Suppressor macrophage treated with lipopolysaccharide for 1 hour (primary cell): ENCODE measurements around the gene EFCAB9.
"Not testable (repeated sequence)": the region's sequence is repeated elsewhere in the genome, so short reads cannot be mapped to it uniquely, and the experiment has no call there.

Source experiments
- DNase-seq, 3 donors: peaks; one replicate each; pipeline ENCODE4 v3.0.0-alpha.2; 2020 to 2022

The EFCAB9 gene

DNA sequence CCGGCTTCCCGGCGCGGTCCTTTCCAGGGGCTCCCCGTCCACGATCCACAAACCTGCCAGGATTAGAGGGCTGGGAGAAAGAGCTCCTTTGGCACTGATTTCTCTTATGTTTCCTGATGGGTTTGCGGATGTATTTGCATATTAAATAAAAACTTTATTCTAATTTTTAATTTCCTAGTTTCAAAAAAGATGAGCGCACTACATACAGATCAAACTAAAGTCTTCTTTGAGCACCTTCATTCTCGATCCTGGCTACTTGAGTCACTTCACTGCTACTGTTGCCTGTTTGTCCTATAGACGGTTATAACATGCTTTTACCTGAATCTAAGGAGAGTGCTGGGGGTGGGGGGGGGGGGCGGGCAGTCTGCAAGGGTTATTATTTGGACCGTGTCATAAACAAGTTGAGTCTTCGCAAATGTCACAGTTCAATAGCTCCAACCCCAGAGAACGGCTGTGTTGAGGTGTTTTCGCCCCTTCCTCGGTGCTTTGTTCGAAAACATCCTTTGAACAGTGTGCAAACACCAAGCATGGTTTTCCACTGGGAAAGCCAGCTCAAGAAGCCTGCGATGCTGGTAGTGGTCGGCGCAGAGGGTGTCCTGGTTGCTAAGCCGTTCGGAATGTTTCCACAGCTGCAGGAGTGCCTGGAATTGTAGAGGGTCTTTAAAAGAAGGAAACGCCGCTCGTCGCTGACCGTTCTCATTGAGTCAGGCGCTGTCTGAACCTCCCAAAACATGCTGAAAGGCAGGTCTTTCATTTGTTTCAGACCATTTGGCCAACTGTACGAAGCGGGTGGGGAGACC is 4.9 kb upstream of the EFCAB9 start:
- no peak for DNase-seq

DNA sequence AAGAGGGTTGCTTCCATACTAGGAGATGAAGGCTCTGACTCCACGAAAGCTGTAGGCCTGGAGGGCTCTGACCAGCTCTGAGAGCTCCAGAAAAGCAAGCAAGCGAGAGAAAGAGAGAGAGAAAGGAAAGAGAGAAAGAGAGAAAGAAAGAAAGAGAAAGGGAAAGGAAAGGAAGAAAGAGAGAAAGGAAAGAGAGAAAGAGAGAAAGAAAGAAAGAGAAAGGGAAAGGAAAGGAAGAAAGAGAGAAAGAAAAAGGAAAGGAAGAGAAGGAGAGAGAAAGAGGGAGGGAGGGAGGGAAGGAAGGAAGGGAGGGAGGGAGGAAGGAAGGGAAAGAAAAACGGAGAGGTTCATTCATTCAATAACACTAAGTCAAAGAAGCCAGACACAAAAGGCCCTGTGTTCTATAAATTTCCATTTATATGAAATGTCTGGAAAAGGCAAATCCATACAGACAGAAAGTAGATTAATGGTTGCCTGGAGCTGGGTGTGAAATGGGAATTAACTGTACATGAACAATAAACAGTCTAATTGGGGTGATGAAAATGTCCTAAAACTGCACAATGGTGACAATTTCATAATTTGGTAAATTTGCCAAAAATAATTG is 4.2 kb upstream of the EFCAB9 start:
- DNase-seq = no peak

DNA sequence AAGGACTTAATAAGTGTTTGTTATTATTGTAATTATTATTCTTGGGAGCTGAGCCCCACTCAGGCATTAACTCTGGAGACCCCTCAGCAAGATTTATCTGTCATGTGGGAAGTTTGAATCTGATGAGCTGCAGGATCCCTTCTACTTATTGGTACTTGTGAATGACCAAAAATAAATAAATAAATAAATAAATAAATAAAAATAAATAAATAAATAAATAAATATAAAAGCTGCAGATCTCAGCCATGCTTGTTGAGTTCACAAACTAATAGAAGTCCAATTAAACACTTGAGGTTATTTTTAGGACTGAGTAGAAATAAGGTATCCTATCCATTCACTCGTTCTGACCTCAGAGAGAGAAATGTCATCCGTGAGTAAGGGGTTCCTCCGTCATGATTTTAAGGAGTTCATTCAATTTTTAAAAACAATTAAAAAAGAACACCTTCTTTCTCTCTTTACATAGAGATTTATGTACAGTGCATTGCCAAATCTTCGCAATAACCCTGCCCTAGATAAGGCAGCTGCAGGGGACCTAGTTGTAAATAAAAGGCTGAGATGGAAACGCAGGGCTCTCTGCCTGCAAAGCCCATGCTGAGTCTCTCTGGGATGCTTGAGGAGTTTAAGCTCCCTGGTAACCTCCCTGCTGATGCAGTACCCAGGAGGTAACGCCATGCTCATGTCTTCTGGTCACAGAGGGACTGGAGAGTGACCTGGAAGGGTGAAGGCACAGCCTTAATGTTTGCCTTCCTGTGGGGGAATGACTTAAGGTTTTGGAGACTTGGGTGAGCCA is 1.2 kb downstream of the EFCAB9 start:
- DNase-seq = no peak

DNA sequence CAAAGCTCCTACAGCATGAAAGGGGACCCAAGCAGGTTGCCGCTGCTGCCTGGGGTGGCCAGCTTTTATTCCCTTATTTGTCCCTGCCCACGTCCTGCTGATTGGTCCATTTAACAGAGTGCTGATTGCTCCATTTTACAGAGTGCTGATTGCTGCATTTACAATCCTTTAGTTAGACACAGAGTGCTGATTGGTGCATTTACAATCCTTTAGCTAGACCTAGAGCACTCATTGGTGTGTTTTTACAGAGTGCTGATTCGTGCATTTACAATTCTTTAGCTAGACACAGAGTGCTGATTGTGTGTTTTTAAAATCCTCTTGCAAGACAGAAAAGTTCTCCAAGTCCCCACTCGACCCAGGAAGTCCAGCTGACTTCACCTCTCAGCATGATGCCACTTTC is 3.8 kb downstream of the EFCAB9 start:
- not testable (repeated sequence) for DNase-seq

DNA sequence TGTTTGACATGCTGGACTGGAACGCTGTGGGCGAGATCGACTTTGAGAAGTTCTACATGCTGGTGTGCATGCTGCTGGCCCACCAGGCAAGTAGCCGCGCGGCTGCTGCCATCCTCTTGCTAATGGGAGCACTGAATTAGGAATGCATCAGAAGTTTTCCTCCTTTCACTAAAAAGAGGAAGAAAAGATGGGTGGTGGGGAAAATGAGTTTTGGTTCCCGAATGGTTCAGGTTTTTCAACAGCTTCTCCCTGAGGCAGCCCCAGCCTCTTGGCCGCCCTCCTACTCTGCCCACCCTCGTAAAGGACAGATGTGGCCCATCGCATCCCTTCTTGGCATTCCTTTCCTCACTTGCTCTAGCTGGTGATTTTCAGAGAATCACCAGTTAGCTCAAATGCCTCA is 5.5 kb downstream of the EFCAB9 start:
- peak in 1 of 3 donors; percentile 51 for DNase-seq

DNA sequence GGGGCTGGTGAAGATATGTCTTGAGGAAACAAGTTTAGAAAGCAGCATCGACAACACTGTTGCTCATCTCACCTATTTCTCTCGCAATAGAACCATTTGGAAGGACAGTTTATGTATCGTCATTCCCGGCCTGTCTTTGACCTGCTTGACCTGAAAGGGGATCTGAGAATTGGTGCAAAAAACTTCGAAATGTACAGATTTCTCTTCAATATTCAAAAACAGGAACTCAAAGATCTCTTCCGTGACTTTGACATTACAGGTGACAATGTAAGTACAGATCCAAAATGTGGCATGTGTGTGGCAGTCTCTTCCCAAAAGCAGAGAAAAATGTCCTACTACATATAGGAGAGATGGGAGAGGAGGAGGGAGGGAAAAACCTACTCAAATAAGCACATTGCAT is 6.5 kb downstream of the EFCAB9 start:
- no peak for DNase-seq

DNA sequence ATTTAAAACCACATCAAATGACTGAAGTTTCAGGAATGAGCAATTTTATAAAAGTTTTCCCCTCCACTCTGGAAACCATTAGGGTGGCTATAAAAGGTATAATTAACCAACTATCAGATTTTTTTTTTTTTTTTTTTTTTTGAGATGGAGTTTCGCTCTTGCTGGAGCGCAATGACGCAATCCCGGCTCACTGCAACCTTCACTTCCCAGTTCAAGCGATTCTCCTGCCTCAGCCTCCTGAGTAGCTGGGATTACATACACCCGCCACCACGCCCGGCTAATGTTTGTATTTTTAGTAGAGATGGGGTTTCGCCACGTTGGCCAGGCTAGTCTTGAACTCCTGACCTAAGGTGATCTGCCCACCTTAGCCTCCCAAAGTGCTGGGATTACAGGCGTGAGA is 12.0 kb downstream of the EFCAB9 start:
- DNase-seq = peak; percentile 28 to 53 (median 50)

DNA sequence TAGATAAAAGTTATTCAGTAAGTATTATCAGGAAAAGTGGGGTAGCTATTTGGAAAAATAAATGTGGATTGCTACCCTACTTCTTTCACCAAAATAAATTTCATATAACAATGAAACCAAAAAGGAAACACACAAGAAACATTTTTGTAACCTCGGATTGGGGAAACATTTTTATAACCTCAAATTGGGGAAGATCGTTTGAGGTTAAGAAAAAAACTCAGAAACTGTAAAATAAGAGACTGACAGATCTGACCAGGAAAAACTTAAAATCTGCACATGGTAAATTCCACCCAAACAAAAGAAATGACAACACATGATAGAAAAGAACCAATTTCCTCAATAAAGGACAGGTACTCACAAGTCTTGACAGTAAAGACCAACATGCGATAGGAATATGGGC is 13.5 kb downstream of the EFCAB9 start:
- no peak for DNase-seq

DNA sequence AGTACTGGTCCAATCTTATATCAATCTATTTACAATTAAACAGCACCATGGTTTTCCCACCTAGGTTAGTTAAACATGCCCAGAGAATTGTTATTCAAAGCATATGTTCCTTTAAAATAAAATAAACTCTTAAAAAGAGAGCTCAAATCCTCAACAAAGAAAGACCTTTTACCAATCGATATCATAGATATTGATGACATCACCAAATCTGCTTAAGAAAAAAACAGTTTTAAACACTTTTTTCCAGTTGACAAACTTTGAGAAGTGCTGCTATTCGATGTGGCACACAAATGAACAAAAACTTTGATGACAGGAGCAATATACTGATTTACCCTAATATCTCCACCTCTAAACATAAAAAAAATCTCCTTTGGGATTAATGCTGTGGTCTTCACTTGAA is 15.7 kb downstream of the EFCAB9 start:
- no peak for DNase-seq

DNA sequence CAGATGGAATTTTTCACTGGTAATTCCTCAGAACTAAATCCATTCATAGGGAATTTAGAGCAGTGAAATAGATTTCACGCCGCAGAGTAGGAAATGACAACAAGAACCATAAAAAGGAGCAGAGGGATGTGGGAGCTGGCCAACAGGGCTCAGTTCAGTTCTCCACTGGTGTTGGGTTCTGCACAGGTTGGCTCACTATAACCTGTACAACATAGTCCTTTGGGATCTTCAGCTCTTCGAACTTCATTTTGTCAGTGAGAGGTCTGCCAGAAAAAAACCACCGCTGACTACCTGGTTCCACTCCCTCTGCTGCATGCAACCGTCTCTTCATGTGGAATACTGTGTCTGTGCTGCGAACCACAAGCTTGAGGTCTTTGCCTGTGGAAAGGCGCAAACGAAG is 17.7 kb downstream of the EFCAB9 start:
- DNase-seq = no peak

DNA sequence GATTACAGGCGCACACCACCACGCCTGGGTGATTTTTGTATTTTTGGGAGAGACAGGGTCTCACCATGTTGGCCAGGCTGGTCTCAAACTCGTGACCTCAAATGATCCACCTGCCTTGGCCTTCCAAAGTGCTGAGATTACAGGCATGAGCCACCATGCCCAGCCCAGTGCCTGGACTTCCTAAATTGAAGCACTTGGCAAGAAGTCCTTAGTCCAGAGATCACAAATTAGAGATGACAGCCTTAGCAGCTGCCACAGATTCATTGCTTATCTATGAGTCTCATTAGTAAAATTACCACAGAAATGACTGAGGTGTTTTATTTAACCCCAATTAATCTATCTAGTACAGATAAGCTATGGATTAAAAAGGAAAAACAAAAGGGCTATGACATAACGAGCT is 19.2 kb downstream of the EFCAB9 start:
- DNase-seq = no peak

DNA sequence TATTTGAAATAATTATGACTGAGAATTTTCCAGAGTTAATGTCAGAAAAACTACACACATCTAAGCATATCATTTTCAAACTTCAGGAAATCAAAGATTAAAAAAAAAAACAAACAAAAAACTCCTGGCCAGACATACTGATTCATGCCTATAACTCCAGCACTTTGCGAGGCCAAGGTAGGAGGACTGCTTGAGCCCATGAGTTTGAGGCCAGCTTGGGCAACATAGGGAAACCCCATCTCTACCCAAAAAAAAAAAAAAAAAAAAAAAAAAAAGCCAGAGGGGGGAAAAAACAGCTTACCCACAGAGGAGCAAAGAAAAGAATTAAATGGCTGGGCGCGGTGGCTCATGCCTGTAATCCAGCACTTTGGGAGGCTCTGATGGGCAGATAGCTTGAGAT is 22.4 kb downstream of the EFCAB9 start:
- peak; percentile 33 to 35 (median 33) for DNase-seq

DNA sequence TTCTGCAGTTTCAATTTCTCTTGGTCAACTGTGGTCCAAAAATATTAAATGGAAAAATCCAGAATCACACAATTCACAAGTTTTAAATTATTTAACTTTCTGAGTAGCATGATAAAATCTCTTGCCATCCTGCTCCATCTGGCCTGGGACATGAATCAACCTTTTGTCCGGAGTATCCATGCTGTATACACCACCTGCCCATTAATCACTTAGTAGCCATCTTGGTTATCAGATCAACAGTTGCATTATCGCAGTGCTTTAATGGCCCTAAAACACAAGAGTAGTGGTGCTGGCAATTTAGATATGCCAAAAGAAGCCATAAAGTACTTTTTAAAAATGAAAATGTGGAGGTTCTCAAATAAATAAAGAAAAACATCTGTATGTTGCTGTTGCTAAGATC is 25.3 kb downstream of the EFCAB9 start:
- no peak for DNase-seq

DNA sequence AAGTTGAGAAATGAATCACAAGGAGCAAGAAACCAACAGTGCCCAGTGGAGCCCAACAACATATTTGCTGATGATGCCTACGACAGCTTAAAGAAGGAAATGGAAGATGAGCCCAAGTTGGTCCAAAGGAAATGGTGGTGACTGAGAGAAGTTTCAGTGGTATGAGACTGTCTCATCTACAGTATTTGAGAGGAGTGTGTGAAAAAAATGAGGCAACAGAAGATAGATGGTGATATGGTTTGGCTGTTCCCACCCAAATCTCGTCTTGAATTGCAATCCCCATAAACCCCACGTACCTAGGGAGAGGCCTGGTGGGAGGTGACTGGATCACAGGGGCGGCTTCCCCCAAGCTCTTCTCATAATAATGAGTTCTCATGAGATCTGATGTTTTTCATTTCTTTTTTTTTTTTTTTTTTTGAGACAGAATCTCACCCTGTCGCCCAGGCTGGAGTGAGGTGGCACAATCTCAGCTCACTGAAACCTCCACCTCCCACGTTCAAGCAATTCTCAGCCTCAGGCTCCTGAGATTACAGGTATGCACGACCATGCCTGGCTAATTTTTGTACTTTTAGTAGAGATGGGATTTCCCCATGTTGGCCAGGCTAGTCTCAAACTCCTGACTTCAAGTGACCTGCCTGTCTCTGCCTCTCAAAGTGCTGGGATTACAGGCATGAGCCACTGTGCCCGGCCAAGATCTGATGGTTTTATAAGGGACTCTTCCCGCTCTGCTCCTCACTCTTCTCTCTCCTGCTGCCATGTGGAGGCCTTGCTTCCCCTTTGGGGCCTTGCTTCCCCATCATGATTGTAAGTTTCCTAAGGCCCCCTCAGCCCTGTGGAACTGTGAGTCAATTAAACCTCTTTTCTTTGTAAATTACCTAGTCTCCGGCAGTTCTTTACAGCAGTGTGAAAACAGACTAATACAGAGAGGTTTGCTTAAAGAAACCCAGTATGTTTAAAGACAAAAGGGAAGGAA is 30.2 kb downstream of the EFCAB9 start:
- peak in 2 of 3 donors; percentile 24 for DNase-seq

DNA sequence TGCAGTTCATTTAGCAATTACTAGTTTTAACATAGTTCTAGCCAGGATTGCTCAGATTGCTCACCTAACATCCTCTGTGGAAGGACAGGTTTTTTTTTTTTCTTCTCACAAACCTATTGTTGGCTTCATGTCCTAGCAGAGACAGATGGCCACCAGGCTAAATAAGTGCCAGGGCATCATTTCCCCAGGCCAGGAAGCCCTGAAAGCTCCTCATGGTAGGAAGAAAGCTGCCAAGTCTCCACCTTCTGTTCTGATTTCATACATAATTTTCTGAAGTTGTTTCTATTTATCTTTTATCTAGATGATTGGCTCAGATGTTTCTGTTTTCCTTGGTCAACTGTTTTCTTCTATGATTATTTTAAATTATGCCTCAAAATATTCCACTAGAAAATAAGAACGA is 31.0 kb downstream of the EFCAB9 start:
- DNase-seq = no peak

DNA sequence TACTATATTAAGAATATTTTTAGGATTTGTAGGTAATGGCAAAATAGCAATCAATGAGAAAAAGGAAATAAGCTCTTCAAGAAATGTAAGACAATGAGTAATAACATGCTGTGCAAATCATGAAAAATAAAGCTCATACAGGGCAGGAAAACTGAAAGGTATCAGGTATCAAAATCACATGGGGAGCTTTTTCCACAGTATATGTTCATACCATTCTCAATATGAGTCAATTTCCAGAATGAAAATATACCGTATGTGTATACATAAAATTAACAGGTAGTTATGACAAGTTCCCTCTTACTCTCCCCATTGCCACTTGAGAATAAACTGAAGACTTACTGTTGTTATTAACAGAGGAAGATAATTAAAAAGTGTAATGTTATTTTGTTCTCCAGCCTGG is 35.9 kb downstream of the EFCAB9 start:
- no peak for DNase-seq

DNA sequence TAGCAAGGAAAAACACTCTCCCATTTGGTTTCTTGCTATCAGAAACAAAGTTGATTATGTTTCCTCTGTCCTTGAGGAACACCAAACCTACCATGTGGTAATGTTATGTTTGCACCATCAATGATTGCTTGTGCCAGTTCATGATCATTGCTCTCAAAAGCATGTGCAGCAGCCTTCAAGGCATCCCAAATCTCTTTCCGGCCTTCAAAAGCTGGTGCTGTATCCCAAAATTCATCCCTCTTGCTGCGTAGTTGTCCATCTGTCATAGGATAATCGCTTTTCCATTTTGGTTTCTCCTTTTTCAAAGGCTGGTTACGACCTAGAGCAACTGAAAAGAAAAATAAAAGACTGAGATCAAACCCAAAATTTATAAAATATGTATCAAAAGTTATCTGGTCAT is 40.1 kb downstream of the EFCAB9 start:
- DNase-seq = no peak

DNA sequence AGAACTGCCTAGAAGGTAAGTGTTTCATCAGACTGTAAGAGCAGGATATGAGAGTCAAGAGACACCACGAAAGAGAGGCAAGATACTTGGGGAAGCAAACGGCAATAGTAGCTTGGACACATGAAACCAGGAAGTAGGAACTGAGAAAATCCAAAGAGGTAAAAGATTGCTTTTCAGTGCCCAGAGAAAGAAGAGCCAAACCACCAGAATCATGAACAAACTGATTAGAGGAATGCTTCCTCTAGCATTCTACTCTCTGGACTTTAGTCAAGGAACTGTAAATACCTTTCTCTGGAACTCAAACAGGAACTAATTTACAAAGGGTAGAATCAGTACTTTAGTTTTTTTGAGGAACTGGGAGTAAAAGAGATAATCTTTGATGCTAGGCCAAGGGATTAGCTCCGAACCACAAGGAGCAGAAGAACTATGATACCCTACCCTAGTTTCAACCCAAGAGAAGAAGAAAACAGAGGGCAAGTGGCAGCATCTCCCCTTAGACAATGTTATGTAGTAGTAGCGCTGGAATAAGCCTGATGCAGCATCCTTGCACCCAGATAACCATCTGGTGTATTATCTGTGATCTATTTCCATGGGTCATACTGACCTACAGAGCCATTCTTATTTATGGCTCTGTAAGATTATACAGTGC is 41.3 kb downstream of the EFCAB9 start:
- DNase-seq = peak; percentile 22 to 33 (median 24)

DNA sequence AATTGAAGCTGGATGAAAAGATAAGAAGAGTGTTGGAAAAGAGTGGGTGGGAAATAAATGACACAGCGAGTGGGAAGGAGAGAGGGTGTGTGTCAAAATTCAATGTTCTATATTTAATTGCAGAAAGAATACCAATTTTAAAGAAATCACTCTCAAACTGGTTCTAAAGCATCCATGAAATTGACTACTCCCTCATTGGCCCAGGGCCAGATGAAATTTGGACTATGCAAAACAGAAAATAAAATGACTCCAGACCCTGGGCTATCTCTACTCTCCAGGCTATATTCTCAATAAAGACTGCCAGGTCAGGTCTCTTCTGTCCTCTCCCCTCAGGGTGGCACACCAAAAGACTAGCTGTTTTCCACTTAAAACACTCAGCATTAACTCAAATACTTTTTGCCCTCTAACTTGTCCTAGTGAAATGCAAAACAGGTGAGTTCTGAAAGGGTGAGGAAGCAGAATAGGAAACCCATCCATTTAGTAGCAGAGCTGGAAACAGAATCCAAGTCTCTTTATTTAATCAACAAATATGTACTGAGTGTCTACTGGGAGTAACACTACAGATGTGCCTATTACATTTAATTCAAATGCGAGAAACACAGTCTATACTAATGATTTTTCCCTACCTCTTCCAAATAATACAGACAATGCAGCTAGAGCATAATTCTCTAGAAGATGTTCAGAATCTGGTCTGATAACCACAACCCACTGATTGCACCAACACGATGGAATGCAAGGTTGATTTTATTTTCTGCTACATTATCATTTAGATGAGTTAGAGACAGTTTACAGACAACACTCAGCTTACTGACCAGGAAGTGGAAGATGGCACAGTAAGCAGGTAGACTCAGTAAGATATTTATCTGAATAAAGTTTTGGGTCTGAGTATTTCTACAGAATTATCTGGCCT is 42.1 kb downstream of the EFCAB9 start:
- no peak for DNase-seq

DNA sequence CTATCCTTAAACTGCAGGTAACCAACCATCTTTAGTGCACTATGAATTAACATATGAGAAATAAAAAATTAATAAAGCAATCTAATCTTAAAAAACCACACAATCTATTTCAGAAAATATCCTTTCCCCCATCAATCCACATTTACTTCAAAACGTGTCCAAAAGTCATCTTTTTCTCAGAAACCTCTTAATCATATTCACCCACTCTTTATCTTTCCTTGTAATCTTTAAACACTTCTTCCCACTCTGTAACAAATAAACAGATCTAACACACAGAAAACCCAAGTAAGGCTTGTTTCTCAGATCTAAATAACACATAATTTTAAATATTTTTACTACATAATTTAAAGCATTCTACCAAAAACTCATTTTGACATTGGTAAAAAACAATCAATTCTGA is 44.4 kb downstream of the EFCAB9 start:
- DNase-seq = no peak

DNA sequence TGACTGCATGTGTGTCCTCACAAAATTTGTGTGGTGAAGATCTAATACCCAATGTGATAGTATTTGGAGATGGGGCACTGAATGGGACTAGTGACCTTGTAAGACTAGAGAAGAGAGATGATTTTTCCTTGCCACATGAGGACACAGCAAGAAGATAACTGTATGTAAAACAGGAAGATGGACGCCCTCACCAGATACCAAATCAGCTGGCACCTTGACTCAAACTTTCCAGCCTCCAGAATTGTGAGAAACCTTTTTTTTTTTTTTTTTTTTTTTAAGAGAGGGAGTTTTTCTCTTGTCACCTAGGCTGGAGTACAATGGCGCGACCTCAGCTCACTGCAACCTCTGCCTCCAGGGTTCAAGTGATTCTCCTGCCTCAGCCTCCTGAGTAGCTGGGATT is 49.3 kb downstream of the EFCAB9 start:
- DNase-seq = peak in 1 of 3 donors; percentile 19
